Activated CD8-positive, alpha-beta memory T cell treated with anti-CD3 and anti-CD28 coated beads, Interleukin-2, amount 50 U/mL, for 4 hours (primary cell): ENCODE results near the gene FLACC1.
"Not testable (repeated sequence)": the region's sequence is repeated elsewhere in the genome, so short reads cannot be mapped to it uniquely, and the experiment has no call there.

Experiments
- DNase-seq: peaks from one replicate; pipeline ENCODE4 v3.0.0-alpha.2; 2020

Gene FLACC1

GRCh38 chr2:201357221-201357620 lies at the start of gene FLACC1:
Gene FLACC1 (minus strand): TSS chr2:201357345. CDS start chr2:201351404, 5,941 bp downstream.
- no peak for DNase-seq

GRCh38 chr2:201406077-201406662 lies 49.0 kb upstream of the FLACC1 start:
- no peak for DNase-seq

- DNase-seq: no peak
These were observed 47.6 kb upstream of the FLACC1 start for GRCh38 chr2:201404699-201405280.

GRCh38 chr2:201403880-201404279 lies 46.7 kb upstream of the FLACC1 start:
- no peak for DNase-seq

GRCh38 chr2:201402651-201403562 lies 45.8 kb upstream of the FLACC1 start:
- no peak for DNase-seq

- no peak for DNase-seq
These were observed 44.7 kb upstream of the FLACC1 start for GRCh38 chr2:201401815-201402214.

GRCh38 chr2:201396595-201396994 lies 39.5 kb upstream of the FLACC1 start:
- no peak for DNase-seq

GRCh38 chr2:201383136-201383535 lies 26.0 kb upstream of the FLACC1 start:
- DNase-seq: no peak

GRCh38 chr2:201378496-201379397 lies 21.6 kb upstream of the FLACC1 start:
- DNase-seq: no peak

GRCh38 chr2:201377218-201377617 lies 20.1 kb upstream of the FLACC1 start:
- DNase-seq: no peak

GRCh38 chr2:201369775-201370174 lies 12.6 kb upstream of the FLACC1 start:
- DNase-seq: no peak

- not testable (repeated sequence) for DNase-seq
These were observed 12.2 kb upstream of the FLACC1 start for GRCh38 chr2:201369318-201369717.

GRCh38 chr2:201366146-201366545 lies 9.0 kb upstream of the FLACC1 start:
- no peak for DNase-seq

- no peak for DNase-seq
These were observed 6.9 kb upstream of the FLACC1 start for GRCh38 chr2:201363857-201364560.

GRCh38 chr2:201362396-201362795 lies 5.3 kb upstream of the FLACC1 start:
- no peak for DNase-seq

GRCh38 chr2:201361078-201361733 lies 4.1 kb upstream of the FLACC1 start:
- no peak for DNase-seq

- DNase-seq: no peak
These were observed 3.1 kb upstream of the FLACC1 start for GRCh38 chr2:201360256-201360655.

GRCh38 chr2:201358684-201359083 lies 1.5 kb upstream of the FLACC1 start:
- no peak for DNase-seq

- no peak for DNase-seq
These were observed 4.0 kb downstream of the FLACC1 start for GRCh38 chr2:201353116-201353515.

- no peak for DNase-seq
These were observed 6.3 kb downstream of the FLACC1 start for GRCh38 chr2:201350879-201351278.

GRCh38 chr2:201349601-201350000 lies 7.5 kb downstream of the FLACC1 start:
- no peak for DNase-seq

- DNase-seq: no peak
These were observed 8.4 kb downstream of the FLACC1 start for GRCh38 chr2:201348758-201349157.
